ENCODE measurements around the gene TRAP1. TPM values are rescaled to one million over a fixed set of nuclear protein-coding genes. Genes with fewer than 3 reads are reported as not detected.

The TRAP1 gene
- total RNA-seq, 4 donors from 2014 or later, result 40.1 to 89.7 (median 47.7) TPM

DNA sequence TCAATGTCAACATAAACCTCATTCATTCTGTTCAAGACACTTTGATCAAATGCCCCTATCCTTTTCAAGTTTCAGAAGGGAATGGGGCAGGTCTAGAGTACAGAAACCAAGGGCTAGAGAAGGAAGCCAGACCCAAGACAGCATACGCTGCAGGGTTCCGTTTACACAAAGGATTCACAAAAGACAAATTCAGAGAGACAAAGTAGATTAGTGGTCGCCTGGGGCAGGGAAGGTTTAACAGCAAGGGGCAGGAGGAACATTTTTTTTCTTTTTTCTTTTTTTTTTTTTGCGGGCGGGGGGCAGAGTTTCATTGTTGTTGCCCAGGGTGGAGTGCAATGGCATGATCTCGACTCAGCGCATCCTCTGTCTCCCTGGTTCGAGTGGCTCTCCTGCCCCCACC lies 19.9 kb upstream of the TRAP1 start:
- TF ChIP-seq, protein P1, sequence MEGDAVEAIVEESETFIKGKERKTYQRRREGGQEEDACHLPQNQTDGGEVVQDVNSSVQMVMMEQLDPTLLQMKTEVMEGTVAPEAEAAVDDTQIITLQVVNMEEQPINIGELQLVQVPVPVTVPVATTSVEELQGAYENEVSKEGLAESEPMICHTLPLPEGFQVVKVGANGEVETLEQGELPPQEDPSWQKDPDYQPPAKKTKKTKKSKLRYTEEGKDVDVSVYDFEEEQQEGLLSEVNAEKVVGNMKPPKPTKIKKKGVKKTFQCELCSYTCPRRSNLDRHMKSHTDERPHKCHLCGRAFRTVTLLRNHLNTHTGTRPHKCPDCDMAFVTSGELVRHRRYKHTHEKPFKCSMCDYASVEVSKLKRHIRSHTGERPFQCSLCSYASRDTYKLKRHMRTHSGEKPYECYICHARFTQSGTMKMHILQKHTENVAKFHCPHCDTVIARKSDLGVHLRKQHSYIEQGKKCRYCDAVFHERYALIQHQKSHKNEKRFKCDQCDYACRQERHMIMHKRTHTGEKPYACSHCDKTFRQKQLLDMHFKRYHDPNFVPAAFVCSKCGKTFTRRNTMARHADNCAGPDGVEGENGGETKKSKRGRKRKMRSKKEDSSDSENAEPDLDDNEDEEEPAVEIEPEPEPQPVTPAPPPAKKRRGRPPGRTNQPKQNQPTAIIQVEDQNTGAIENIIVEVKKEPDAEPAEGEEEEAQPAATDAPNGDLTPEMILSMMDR (IDR thresholded peaks at IDR 0.05; ENCODE audit: low read depth), result no peak

- TF ChIP-seq, protein P1 (IDR thresholded peaks at IDR 0.05; ENCODE audit: low read depth), result no peak
These were observed 18.8 kb upstream of the TRAP1 start for GRCh38 chr16:3736116-3736515.

GRCh38 chr16:3735541-3735940 lies 18.2 kb upstream of the TRAP1 start:
- TF ChIP-seq, protein P1 (IDR thresholded peaks at IDR 0.05; ENCODE audit: low read depth), result no peak

DNA sequence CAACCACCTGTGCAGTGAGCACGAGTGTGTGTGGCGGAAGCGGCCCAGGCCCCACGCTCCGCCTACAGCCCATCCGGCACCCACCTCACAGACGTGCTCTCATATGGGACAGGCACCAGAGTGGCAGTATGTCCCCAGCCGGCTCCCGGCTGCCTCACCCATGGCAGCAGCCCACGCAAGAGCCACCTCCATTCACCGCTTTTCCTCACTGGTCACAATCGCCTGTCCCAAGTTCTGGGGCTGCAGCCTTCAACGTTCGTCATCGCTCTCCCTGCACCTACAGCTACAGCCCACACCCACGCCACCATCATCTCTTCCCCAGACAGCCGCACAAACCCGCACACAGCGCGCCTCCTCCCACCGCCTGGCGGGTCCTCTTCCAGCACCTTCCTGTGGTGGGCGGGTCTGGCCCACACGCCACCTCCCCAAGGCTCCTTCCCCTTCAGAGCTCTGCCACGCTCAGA lies 17.5 kb upstream of the TRAP1 start:
- TF ChIP-seq, protein P1 (IDR thresholded peaks at IDR 0.05; ENCODE audit: low read depth), result no peak

GRCh38 chr16:3734084-3734757 lies 16.9 kb upstream of the TRAP1 start:
- TF ChIP-seq, protein P1 (IDR thresholded peaks at IDR 0.05; ENCODE audit: low read depth), result no peak

- TF ChIP-seq, protein P1 (IDR thresholded peaks at IDR 0.05; ENCODE audit: low read depth), result no peak
These were observed 14.8 kb upstream of the TRAP1 start for GRCh38 chr16:3732171-3732570.

GRCh38 chr16:3731126-3731935 lies 14.0 kb upstream of the TRAP1 start:
- TF ChIP-seq, protein P1 (IDR thresholded peaks at IDR 0.05; ENCODE audit: low read depth), result no peak
